ENCODE measurements around the gene LCN10.

Gene LCN10

DNA sequence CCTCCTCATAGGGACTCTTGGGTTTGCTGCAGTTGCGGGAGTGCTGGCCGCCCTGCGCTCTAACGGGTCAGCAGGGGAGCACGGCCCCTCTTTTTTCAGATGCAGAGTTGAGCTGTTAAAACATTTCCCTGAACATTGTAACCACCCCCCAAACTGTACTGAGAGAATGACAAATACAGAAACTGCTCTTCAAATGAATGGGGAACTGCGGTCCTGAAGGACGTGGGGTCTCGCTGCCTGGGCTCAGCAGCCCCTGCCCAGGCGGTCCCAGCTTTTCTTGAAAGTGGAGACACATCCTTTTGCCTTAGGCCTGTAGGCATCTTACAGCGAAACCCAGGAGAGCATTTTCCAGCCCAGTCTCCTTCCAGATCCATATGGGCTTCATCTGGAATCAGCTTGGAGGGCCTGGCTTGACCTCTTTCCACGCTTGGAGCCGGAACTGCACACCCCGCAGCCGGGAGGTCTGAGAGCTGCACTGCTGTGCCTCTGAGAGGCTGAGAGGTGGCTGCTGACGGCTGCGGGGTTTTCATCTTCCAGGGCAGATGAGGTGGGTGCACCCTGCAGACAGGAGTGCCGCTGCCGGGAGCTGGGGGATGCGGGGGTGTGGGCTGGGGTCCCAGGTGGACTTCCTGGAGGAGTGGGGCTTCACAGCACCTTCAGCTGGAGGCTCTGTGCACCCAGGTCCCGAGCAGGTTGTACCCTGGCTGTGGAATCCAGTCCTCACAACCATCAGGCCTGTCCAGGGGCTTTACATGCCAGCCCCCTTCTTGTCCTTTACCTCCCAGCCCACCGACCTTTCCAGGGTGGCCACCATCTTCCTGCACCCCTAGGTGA is 54.2 kb downstream of the LCN10 start:
- DNase-seq (ENCODE audit: low read depth): no peak

More for the DNA sequence above, 54.2 kb downstream of the LCN10 start:
- no peak overlapping the region for H3K4me3 ChIP-seq (ENCODE audit: control insufficient read depth, low read depth, low read length)
- TF ChIP-seq, protein P1, sequence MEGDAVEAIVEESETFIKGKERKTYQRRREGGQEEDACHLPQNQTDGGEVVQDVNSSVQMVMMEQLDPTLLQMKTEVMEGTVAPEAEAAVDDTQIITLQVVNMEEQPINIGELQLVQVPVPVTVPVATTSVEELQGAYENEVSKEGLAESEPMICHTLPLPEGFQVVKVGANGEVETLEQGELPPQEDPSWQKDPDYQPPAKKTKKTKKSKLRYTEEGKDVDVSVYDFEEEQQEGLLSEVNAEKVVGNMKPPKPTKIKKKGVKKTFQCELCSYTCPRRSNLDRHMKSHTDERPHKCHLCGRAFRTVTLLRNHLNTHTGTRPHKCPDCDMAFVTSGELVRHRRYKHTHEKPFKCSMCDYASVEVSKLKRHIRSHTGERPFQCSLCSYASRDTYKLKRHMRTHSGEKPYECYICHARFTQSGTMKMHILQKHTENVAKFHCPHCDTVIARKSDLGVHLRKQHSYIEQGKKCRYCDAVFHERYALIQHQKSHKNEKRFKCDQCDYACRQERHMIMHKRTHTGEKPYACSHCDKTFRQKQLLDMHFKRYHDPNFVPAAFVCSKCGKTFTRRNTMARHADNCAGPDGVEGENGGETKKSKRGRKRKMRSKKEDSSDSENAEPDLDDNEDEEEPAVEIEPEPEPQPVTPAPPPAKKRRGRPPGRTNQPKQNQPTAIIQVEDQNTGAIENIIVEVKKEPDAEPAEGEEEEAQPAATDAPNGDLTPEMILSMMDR (IDR thresholded peaks at IDR 0.05; ENCODE audit: control insufficient read depth, insufficient read depth, low read depth, low read length, missing control alignments): no peak
